ENCODE measurements around the gene NXN.
"Not testable (repeated sequence)": the region's sequence is repeated elsewhere in the genome, so short reads cannot be mapped to it uniquely, and the experiment has no call there.

NXN gene

GRCh38 chr17:752002-752619 is 227.5 kb downstream of the NXN start, which contains the start of gene GEMIN4:
GEMIN4 (minus strand) TSS chr17:752264; CDS start chr17:752142, 122 bp downstream.
- peak; percentile 76 for DNase-seq

- no peak for DNase-seq
These were observed 228.1 kb downstream of the NXN start for GRCh38 chr17:751269-752001.

GRCh38 chr17:750431-751037 is 229.0 kb downstream of the NXN start:
- no peak for DNase-seq

DNA sequence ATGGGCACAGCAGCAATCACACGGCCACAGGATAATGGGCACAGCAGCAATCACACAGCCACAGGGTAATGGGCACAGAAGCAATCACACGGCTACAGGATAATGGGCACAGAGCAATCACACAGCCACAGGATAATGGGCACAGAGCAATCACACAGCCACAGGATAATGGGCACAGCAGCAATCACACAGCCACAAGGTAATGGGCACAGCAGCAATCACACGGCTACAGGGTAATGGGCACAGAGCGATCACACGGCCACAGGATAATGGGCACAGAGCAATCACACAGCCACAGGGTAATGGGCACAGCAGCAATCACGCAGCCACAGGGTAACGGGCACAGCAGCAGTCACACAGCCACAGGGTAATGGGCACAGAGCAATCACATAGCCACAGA is 230.2 kb downstream of the NXN start:
- DNase-seq, result not testable (repeated sequence)

Data from NCI-H1048 (cell line).